ENCODE measurements around the gene CTSS.

Gene CTSS

GRCh38 chr1:150753416-150753815 is 12.2 kb downstream of the CTSS start:
- no peak for DNase-seq (ENCODE audit: extremely low read depth, low read depth)
- TF ChIP-seq CTCF (IDR thresholded peaks at IDR 0.05; ENCODE audit: low read depth, low read length): no peak

GRCh38 chr1:150751443-150751842 is 14.1 kb downstream of the CTSS start:
- no peak for TF ChIP-seq CTCF (IDR thresholded peaks at IDR 0.05; ENCODE audit: low read depth, low read length)
- no peak for DNase-seq (ENCODE audit: extremely low read depth, low read depth)

- DNase-seq (ENCODE audit: extremely low read depth, low read depth): no peak
- no peak for TF ChIP-seq CTCF (IDR thresholded peaks at IDR 0.05; ENCODE audit: low read depth, low read length)
These were observed 15.8 kb downstream of the CTSS start for GRCh38 chr1:150749720-150750311.

- no peak for TF ChIP-seq CTCF (IDR thresholded peaks at IDR 0.05; ENCODE audit: low read depth, low read length)
- DNase-seq (ENCODE audit: extremely low read depth, low read depth): no peak
These were observed 16.5 kb downstream of the CTSS start for GRCh38 chr1:150748878-150749719.

- TF ChIP-seq CTCF (IDR thresholded peaks at IDR 0.05; ENCODE audit: low read depth, low read length): no peak
- DNase-seq (ENCODE audit: extremely low read depth, low read depth): no peak
These were observed 35.4 kb downstream of the CTSS start for GRCh38 chr1:150730130-150730721.

- TF ChIP-seq CTCF (IDR thresholded peaks at IDR 0.05; ENCODE audit: low read depth, low read length): no peak
- no peak for DNase-seq (ENCODE audit: extremely low read depth, low read depth)
These were observed 41.2 kb downstream of the CTSS start for GRCh38 chr1:150724336-150724735.

GRCh38 chr1:150720703-150721102 is 44.9 kb downstream of the CTSS start, which contains the start of gene HORMAD1:
Gene HORMAD1 (minus strand): TSS chr1:150720895. CDS start chr1:150719505, 1,390 bp downstream.
- no peak for DNase-seq (ENCODE audit: extremely low read depth, low read depth)
- TF ChIP-seq CTCF (IDR thresholded peaks at IDR 0.05; ENCODE audit: low read depth, low read length): no peak

All from AG09319 (cell line).